OCI-LY3 (cell line): ENCODE measurements around the gene MUC6.

Source experiments
- H2AFZ ChIP-seq: fragments of 200-600, 300-600 bp; shearing (Covaris generic); 2 replicates; pipeline ENCODE4 v1.6.0; 2014; ENCODE audit warnings: antibody characterized with exemption, low read depth, low read length
- H3K27ac ChIP-seq: fragments of 200-600, 300-600 bp; sonication (generic); 2 replicates; pipeline ENCODE4 v1.5.1; 2014; ENCODE audit warnings: mild to moderate bottlenecking, low read length, moderate library complexity, mixed read lengths
- H3K27me3 ChIP-seq: fragments of 200-600, 300-600 bp; sonication (generic); 2 replicates; pipeline ENCODE4 v1.6.1; 2014; ENCODE audit warnings: low read depth, low read length, mixed read lengths
- H3K36me3 ChIP-seq: fragments of 200-600, 300-600 bp; sonication (generic); replicated peaks from 2 replicates; pipeline ENCODE3; 2014; ENCODE audit warnings: low read depth, low read length, mixed read lengths
- H3K4me1 ChIP-seq: fragments of 300-600, 200-600 bp; sonication (generic); 2 replicates; pipeline ENCODE4 v1.6.1; 2014; ENCODE audit warnings: low read length, mixed read lengths
- H3K4me2 ChIP-seq: fragments of 200-600, 300-600 bp; sonication (generic); 2 replicates; pipeline ENCODE4 v1.6.1; 2014; ENCODE audit warnings: low read length, mixed read lengths
- H3K4me3 ChIP-seq: fragments of 300-600, 200-600 bp; sonication (generic); 2 replicates; pipeline ENCODE4 v1.5.1; 2014; ENCODE audit warnings: antibody characterized with exemption, mild to moderate bottlenecking, low read length, moderate library complexity
- H3K79me2 ChIP-seq: fragments of 300-600, 200-600 bp; shearing (Covaris generic); 2 replicates; pipeline ENCODE4 v1.6.1; 2014; ENCODE audit warnings: mild to moderate bottlenecking, low read length, mixed read lengths
- H3K9ac ChIP-seq: fragments of 300-600, 200-600 bp; shearing (Covaris generic); 2 replicates; pipeline ENCODE4 v1.6.0; 2014; ENCODE audit warnings: mild to moderate bottlenecking, low read length, moderate library complexity
- H3K9me3 ChIP-seq: fragments of 200-600, 300-600 bp; shearing (Covaris generic); 2 replicates; pipeline ENCODE4 v1.6.1; 2014; ENCODE audit warnings: low read length, mixed read lengths; ENCODE audit not compliant: insufficient read depth
- H4K20me1 ChIP-seq: fragments of 200-600, 300-600 bp; sonication (generic); 2 replicates; pipeline ENCODE4 v1.6.1; 2016; ENCODE audit warnings: low read length, mixed read lengths; ENCODE audit not compliant: insufficient read depth
- EZH2phosphoT487 ChIP-seq: fragments of 200-600 bp; shearing (Covaris generic); IDR thresholded peaks from 2 replicates; pipeline ENCODE4 v1.6.1; 2018; ENCODE audit warnings: antibody characterized with exemption, mixed run types, low read depth
- TF ChIP-seq, protein P1 (sequence below): fragments of 200-600, 300-600 bp; sonication (generic); IDR thresholded peaks from 2 replicates; pipeline ENCODE4 v1.5.1; 2014; ENCODE audit warnings: antibody characterized with exemption, low read length, low read depth

The MUC6 gene

GRCh38 chr11:1028616-1029015 lies 7.9 kb downstream of the MUC6 start:
- Histone ChIP-seq H3K4me3 (no peak overlapping the region), H3K9me3 (no peaks in the 10 kb centered on the region), H3K27ac (no peak overlapping the region), H3K27me3 (no peaks in the 10 kb centered on the region), H3K79me2 (no peaks in the 10 kb centered on the region), H2AFZ (no peak overlapping the region), H4K20me1 (no peaks in the 10 kb centered on the region), H3K4me2 (no peak overlapping the region), H3K9ac (no peak overlapping the region), H3K4me1 (no peaks in the 10 kb centered on the region), H3K36me3 (no peaks in the 10 kb centered on the region)
- no peak for TF ChIP-seq EZH2phosphoT487
- TF ChIP-seq, protein P1, sequence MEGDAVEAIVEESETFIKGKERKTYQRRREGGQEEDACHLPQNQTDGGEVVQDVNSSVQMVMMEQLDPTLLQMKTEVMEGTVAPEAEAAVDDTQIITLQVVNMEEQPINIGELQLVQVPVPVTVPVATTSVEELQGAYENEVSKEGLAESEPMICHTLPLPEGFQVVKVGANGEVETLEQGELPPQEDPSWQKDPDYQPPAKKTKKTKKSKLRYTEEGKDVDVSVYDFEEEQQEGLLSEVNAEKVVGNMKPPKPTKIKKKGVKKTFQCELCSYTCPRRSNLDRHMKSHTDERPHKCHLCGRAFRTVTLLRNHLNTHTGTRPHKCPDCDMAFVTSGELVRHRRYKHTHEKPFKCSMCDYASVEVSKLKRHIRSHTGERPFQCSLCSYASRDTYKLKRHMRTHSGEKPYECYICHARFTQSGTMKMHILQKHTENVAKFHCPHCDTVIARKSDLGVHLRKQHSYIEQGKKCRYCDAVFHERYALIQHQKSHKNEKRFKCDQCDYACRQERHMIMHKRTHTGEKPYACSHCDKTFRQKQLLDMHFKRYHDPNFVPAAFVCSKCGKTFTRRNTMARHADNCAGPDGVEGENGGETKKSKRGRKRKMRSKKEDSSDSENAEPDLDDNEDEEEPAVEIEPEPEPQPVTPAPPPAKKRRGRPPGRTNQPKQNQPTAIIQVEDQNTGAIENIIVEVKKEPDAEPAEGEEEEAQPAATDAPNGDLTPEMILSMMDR = no peak

GRCh38 chr11:1028291-1028540 lies 8.3 kb downstream of the MUC6 start:
- H3K4me2 ChIP-seq = no peak overlapping the region
- no peaks in the 10 kb centered on the region for H3K4me1 ChIP-seq
- H3K27ac ChIP-seq = no peak overlapping the region
- no peaks in the 10 kb centered on the region for H3K9me3 ChIP-seq
- no peak overlapping the region for H3K4me3 ChIP-seq
- H3K27me3 ChIP-seq = no peaks in the 10 kb centered on the region
- H3K79me2 ChIP-seq = no peaks in the 10 kb centered on the region
- H3K36me3 ChIP-seq = no peaks in the 10 kb centered on the region
- no peak overlapping the region for H3K9ac ChIP-seq
- TF ChIP-seq EZH2phosphoT487 = no peak
- TF ChIP-seq, protein P1 = no peak
- no peaks in the 10 kb centered on the region; the same call in 1 of the 2 replicates for H4K20me1 ChIP-seq
- no peak overlapping the region for H2AFZ ChIP-seq

- Histone ChIP-seq H3K79me2 (no peaks in the 10 kb centered on the region), H4K20me1 (no peaks in the 10 kb centered on the region; the same call in 1 of the 2 replicates), H3K9ac (no peak overlapping the region), H3K27me3 (no peaks in the 10 kb centered on the region), H3K4me2 (no peak overlapping the region), H3K4me3 (no peak overlapping the region), H3K4me1 (no peaks in the 10 kb centered on the region), H3K9me3 (no peaks in the 10 kb centered on the region), H3K36me3 (no peaks in the 10 kb centered on the region), H2AFZ (no peak overlapping the region), H3K27ac (no peak overlapping the region)
- TF ChIP-seq EZH2phosphoT487 = no peak
- TF ChIP-seq, protein P1 = no peak
These were observed 8.8 kb downstream of the MUC6 start for GRCh38 chr11:1027483-1028290.

GRCh38 chr11:1026641-1027482 lies 9.7 kb downstream of the MUC6 start:
- no peaks in the 10 kb centered on the region for H3K36me3 ChIP-seq
- no peaks in the 10 kb centered on the region for H3K27me3 ChIP-seq
- no peak overlapping the region for H3K4me2 ChIP-seq
- H3K27ac ChIP-seq = no peak overlapping the region
- H2AFZ ChIP-seq = no peak overlapping the region
- no peaks in the 10 kb centered on the region for H3K79me2 ChIP-seq
- no peaks in the 10 kb centered on the region for H3K9me3 ChIP-seq
- H4K20me1 ChIP-seq = no peaks in the 10 kb centered on the region; the same call in 1 of the 2 replicates
- H3K4me3 ChIP-seq = no peak overlapping the region
- no peaks in the 10 kb centered on the region for H3K4me1 ChIP-seq
- TF ChIP-seq, protein P1 = no peak
- no peak for TF ChIP-seq EZH2phosphoT487
- H3K9ac ChIP-seq = no peak overlapping the region
